ENCODE data around the gene ZNF841. TPM values are rescaled to one million over a fixed set of nuclear protein-coding genes. Genes with fewer than 3 reads are reported as not detected.

ZNF841 gene
- total and polyA plus RNA-seq, 9 of the 15 experiments (the other 6 are each of a cell fraction or from before 2014, with no cell fraction given): 3.1 to 17.1 (median 11.0) TPM

DNA sequence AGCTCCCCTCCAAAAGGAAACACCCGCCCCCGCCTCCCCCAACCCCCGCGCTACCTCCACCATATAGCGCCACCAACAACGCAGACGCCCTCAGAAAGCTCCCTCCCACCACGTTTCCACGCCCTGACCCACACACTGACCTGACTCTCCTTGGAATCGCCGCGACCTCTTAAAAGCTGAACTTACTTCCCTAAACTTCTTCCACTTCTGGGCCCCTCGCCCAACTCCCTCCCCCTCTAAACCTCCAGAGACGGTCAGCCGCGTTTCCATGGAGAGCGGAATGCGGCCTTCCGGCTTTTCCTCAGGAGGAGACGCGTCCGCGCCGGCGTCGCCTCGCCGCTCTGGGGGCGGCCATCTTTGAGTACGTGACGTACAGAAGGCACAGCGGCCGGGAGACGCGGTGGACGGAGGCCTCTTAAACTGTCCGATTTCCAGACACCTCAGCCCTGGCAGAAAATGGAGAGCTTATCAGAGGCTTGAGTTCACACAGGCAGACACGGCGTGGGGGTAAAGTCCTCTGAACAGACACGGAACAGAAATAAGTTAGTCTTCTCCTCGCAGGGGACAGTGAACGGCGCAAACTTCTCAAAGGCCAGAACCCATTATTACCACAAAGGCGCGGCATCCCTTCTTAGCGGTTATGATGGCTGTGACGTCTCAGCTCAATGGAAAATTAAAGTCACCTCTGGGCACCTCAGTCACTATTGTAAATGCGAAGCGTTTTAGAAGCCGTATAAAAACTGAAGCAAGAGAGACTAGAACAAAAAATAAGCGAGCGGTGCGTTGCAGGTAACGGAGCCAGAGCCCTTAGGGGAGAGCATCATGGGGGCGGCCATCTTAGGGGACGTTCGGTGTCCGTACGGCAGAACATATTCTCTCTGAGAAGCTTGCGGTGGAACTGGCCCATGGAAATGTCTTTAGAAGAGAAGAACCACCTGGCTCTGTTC, 46.7 kb downstream of the ZNF841 start, which contains the start of gene ZNF432 (continued):
- TF ChIP-seq, protein P1, sequence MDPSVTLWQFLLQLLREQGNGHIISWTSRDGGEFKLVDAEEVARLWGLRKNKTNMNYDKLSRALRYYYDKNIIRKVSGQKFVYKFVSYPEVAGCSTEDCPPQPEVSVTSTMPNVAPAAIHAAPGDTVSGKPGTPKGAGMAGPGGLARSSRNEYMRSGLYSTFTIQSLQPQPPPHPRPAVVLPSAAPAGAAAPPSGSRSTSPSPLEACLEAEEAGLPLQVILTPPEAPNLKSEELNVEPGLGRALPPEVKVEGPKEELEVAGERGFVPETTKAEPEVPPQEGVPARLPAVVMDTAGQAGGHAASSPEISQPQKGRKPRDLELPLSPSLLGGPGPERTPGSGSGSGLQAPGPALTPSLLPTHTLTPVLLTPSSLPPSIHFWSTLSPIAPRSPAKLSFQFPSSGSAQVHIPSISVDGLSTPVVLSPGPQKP (CRISPR knock-in tag; IDR thresholded peaks at IDR 0.05): no peak
- TF ChIP-seq PHF8 (IDR thresholded peaks at IDR 0.05; ENCODE audit: borderline replicate concordance, low read length) (peak; percentile 74), ZNF766 (CRISPR knock-in tag; conservative IDR thresholded peaks at IDR 0.05) (peak; percentile 14; the same call in 1 of the 2 replicates), ZNF253 (CRISPR knock-in tag; conservative IDR thresholded peaks at IDR 0.05) (no peak), RCOR1 (IDR thresholded peaks at IDR 0.05; ENCODE audit: borderline replicate concordance in 1 of 2, low read depth in 2 of 2, low read length in 2 of 2) (no peak), ZC3H8 (IDR thresholded peaks at IDR 0.05) (no peak), EP400 (IDR thresholded peaks at IDR 0.05) (peak; percentile 81), SMAD2 (IDR thresholded peaks at IDR 0.05; ENCODE audit: low read depth, low read length) (no peak), PTBP1 (IDR thresholded peaks at IDR 0.05; ENCODE audit: low read depth, low read length) (no peak), ZNF3 (CRISPR knock-in tag; IDR thresholded peaks at IDR 0.05) (no peak), ZNF644 (tag; IDR thresholded peaks at IDR 0.05; ENCODE audit: low read depth) (0 out of 2 replicates have a peak, but pooled peaks have one; percentile 67), ZNF263 (CRISPR knock-in tag; IDR thresholded peaks at IDR 0.05; ENCODE audit: borderline replicate concordance) (no peak), HMGN3 (IDR thresholded peaks at IDR 0.05; ENCODE audit: borderline replicate concordance, extremely low read depth, insufficient read length, low read depth, low read length) (no peak), MEF2D (tag; conservative IDR thresholded peaks at IDR 0.05; ENCODE audit: low read depth) (no peak), ASH1L (IDR thresholded peaks at IDR 0.05; ENCODE audit: borderline replicate concordance, low read depth, partially characterized antibody) (peak; percentile 54), ZNF121 (CRISPR knock-in tag; conservative IDR thresholded peaks at IDR 0.05) (no peak), WHSC1 (IDR thresholded peaks at IDR 0.05; ENCODE audit: low read length) (no peak), BCL6 (CRISPR knock-in tag; IDR thresholded peaks at IDR 0.05) (no peak), CAMTA2 (CRISPR knock-in tag; conservative IDR thresholded peaks at IDR 0.05) (no peak), ZFPM2 (CRISPR knock-in tag; IDR thresholded peaks at IDR 0.05) (no peak)
- TF ChIP-seq, protein P2, sequence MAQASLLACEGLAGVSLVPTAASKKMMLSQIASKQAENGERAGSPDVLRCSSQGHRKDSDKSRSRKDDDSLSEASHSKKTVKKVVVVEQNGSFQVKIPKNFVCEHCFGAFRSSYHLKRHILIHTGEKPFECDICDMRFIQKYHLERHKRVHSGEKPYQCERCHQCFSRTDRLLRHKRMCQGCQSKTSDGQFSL (CRISPR knock-in tag; IDR thresholded peaks at IDR 0.05): no peak
- TF ChIP-seq, protein P2 (tag; IDR thresholded peaks at IDR 0.05): no peak
- TF ChIP-seq, protein P3, sequence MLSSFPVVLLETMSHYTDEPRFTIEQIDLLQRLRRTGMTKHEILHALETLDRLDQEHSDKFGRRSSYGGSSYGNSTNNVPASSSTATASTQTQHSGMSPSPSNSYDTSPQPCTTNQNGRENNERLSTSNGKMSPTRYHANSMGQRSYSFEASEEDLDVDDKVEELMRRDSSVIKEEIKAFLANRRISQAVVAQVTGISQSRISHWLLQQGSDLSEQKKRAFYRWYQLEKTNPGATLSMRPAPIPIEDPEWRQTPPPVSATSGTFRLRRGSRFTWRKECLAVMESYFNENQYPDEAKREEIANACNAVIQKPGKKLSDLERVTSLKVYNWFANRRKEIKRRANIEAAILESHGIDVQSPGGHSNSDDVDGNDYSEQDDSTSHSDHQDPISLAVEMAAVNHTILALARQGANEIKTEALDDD (IDR thresholded peaks at IDR 0.05): no peak
- TF ChIP-seq, protein P4, sequence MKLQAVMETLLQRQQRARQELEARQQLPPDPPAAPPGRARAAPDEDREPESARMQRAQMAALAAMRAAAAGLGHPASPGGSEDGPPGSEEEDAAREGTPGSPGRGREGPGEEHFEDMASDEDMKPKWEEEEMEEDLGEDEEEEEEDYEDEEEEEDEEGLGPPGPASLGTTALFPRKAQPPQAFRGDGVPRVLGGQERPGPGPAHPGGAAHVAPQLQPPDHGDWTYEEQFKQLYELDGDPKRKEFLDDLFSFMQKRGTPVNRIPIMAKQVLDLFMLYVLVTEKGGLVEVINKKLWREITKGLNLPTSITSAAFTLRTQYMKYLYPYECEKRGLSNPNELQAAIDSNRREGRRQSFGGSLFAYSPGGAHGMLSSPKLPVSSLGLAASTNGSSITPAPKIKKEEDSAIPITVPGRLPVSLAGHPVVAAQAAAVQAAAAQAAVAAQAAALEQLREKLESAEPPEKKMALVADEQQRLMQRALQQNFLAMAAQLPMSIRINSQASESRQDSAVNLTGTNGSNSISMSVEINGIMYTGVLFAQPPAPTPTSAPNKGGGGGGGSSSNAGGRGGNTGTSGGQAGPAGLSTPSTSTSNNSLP (IDR thresholded peaks at IDR 0.05; ENCODE audit: borderline replicate concordance, low read depth, low read length): no peak
